IPS-NIHi11 (cell line): ENCODE results near the gene DIP2C.
A peak's percentile ranks its signal among the peaks of the same experiment; 100 is the strongest.
"Not testable (repeated sequence)": the region's sequence is repeated elsewhere in the genome, so short reads cannot be mapped to it uniquely, and the experiment has no call there.

ENCODE experiments used
- DNase-seq: peaks from one replicate; pipeline ENCODE4 v3.0.0; 2012; ENCODE audit warnings: mixed read lengths, low spot score

DIP2C gene

GRCh38 chr10:624605-625332 lies 64.7 kb downstream of the DIP2C start:
- peak; percentile 76 for DNase-seq

GRCh38 chr10:624312-624604 lies 65.2 kb downstream of the DIP2C start:
- no peak for DNase-seq

GRCh38 chr10:623477-624311 lies 65.8 kb downstream of the DIP2C start:
- no peak for DNase-seq

GRCh38 chr10:623014-623413 lies 66.5 kb downstream of the DIP2C start:
- DNase-seq = no peak

GRCh38 chr10:621981-622740 lies 67.3 kb downstream of the DIP2C start:
- no peak for DNase-seq

- DNase-seq = no peak
These were observed 68.0 kb downstream of the DIP2C start for GRCh38 chr10:621513-621912.

- DNase-seq = no peak
These were observed 68.5 kb downstream of the DIP2C start for GRCh38 chr10:620971-621370.

GRCh38 chr10:620417-620816 lies 69.1 kb downstream of the DIP2C start:
- DNase-seq = no peak

- no peak for DNase-seq
These were observed 69.8 kb downstream of the DIP2C start for GRCh38 chr10:619710-620109.

- DNase-seq = no peak
These were observed 71.1 kb downstream of the DIP2C start for GRCh38 chr10:618229-618989.

- no peak for DNase-seq
These were observed 72.0 kb downstream of the DIP2C start for GRCh38 chr10:617471-617870.

- no peak for DNase-seq
These were observed 73.8 kb downstream of the DIP2C start for GRCh38 chr10:615583-616152.

GRCh38 chr10:614790-615582 lies 74.5 kb downstream of the DIP2C start:
- no peak for DNase-seq

- DNase-seq = no peak
These were observed 75.2 kb downstream of the DIP2C start for GRCh38 chr10:614139-614711.

- DNase-seq = peak; percentile 51
These were observed 76.0 kb downstream of the DIP2C start for GRCh38 chr10:613271-614138.

GRCh38 chr10:612696-613095 lies 76.8 kb downstream of the DIP2C start:
- no peak for DNase-seq

- not testable (repeated sequence) for DNase-seq
These were observed 78.7 kb downstream of the DIP2C start for GRCh38 chr10:610642-611305.

- no peak for DNase-seq
These were observed 79.5 kb downstream of the DIP2C start for GRCh38 chr10:609868-610545.
